Prostate gland (tissue), 2 donors: ENCODE data around the gene MASP1. TPM values are rescaled to one million over a fixed set of nuclear protein-coding genes. Genes with fewer than 3 reads are reported as not detected.

Experiments used
- DNase-seq: peaks from one replicate; pipeline ENCODE4 v3.0.0-alpha.2; 2019; ENCODE audit warnings: low spot score
- H3K27ac ChIP-seq, 2 donors: fragments of 200-600 bp; sonication (generic); 2 replicates each; pipeline ENCODE4 v1.5.1; 2017 to 2019
- H3K27me3 ChIP-seq: fragments of 200-600 bp; sonication (generic); replicated peaks from 2 replicates; pipeline ENCODE4 v1.5.1; 2019; ENCODE audit not compliant: insufficient read depth
- H3K36me3 ChIP-seq, 2 donors: fragments of 200-600 bp; sonication (generic); 1 replicate in 1 of 2; 2 replicates in 1 of 2; pipeline versions ENCODE4 v1.5.1 to v1.8.1; 2017 to 2019
- H3K4me1 ChIP-seq: fragments of 200-600 bp; sonication (generic); replicated peaks from 2 replicates; pipeline ENCODE4 v1.5.1; 2019
- H3K4me3 ChIP-seq, 2 donors: fragments of 200-600 bp; sonication (generic); 2 replicates each; pipeline ENCODE4 v1.5.1; 2017 to 2019
- H3K9me3 ChIP-seq: fragments of 200-600 bp; sonication (generic); 2 replicates; pipeline ENCODE4 v1.5.1; 2017
- POLR2A ChIP-seq: fragments of 450-650 bp; IDR thresholded peaks from one replicate; pipeline ENCODE4 v1.6.1; 2016; ENCODE audit warnings: antibody characterized with exemption, mild to moderate bottlenecking
- POLR2AphosphoS5 ChIP-seq: sonication (generic); formaldehyde crosslinking; IDR thresholded peaks from one replicate; pipeline ENCODE4 v1.6.1; 2017; ENCODE audit warnings: antibody characterized with exemption
- WGBS: methylation state at CpG from one replicate; pipeline ENCODE4 v1.1.5; 2018; 5-methylcytosine and 5-hydroxymethylcytosine counted together
- intact Hi-C: fragments of 100-400 bp; cut with DNase I; formaldehyde crosslinking; loops from one replicate; pipeline ENCODE4 v1.14.2; 2022
- total RNA-seq, 2 donors: library from RNA; depleted of rRNA; stranded (reverse); fragments of >200 nt; gene quantifications; one replicate each; pipeline ENCODE4 v1.1.0, GENCODE V29; 2016
- TF ChIP-seq, protein P1 (sequence below), 4 experiments: fragments of 200-600 bp in 2 of 4; fragments of 450-650 bp in 2 of 4; sonication (generic) in 2 of 4; IDR thresholded peaks; 1 replicate in 3 of 4; 2 replicates in 1 of 4; pipeline ENCODE4 v1.5.1; 2016 to 2019; ENCODE audit warnings: antibody characterized with exemption in 4 of 4, mild to moderate bottlenecking in 2 of 4, moderate library complexity in 2 of 4

Gene MASP1
- total RNA-seq, 2 donors from 2014 or later = 22.1 to 27.3 TPM

DNA sequence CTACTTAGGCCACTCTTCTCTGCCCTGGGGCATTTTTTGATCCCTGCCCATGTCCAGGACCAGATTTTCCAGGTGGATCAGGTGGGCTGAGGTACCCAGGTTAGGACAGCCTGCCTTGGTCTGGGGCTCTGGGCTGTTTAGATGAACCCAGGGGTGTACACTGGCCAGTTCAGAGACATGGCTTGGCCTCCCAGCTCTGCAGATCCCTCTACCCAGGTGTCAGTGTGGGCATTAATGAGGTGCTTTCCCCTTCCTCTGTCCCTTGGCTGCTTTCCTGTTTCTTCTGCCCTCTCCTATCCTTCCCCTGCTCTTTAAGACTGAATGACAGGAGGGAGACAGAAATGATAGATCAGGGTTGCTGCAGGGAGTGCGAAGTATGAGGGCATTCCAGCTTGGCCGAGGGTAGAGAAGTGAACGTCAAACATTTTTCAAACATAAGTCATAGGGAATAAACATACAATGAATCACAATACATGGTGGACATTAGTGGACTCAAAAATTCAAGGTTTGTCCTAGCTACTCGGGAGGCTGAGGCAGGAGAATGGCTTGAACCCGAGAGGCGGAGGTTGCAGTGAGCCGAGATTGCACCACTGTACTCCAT is 63.8 kb downstream of the MASP1 start:
- Histone ChIP-seq H3K9me3 (no peaks in the 10 kb centered on the region), H3K4me1 (no peaks in the 10 kb centered on the region), H3K4me3 (no peak overlapping the region), H3K27ac (no peak overlapping the region), H3K36me3 (no peaks in the 10 kb centered on the region), H3K27me3 (no peaks in the 10 kb centered on the region)
- no peak for DNase-seq
- WGBS = 81% methylated on average over 7 of the region's 7 CpGs
- intact Hi-C loops = no loop called here
- TF ChIP-seq, protein P1, sequence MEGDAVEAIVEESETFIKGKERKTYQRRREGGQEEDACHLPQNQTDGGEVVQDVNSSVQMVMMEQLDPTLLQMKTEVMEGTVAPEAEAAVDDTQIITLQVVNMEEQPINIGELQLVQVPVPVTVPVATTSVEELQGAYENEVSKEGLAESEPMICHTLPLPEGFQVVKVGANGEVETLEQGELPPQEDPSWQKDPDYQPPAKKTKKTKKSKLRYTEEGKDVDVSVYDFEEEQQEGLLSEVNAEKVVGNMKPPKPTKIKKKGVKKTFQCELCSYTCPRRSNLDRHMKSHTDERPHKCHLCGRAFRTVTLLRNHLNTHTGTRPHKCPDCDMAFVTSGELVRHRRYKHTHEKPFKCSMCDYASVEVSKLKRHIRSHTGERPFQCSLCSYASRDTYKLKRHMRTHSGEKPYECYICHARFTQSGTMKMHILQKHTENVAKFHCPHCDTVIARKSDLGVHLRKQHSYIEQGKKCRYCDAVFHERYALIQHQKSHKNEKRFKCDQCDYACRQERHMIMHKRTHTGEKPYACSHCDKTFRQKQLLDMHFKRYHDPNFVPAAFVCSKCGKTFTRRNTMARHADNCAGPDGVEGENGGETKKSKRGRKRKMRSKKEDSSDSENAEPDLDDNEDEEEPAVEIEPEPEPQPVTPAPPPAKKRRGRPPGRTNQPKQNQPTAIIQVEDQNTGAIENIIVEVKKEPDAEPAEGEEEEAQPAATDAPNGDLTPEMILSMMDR (IDR thresholded peaks at IDR 0.05) = no peak
- TF ChIP-seq POLR2AphosphoS5 = no peak
- no peak for TF ChIP-seq POLR2A

DNA sequence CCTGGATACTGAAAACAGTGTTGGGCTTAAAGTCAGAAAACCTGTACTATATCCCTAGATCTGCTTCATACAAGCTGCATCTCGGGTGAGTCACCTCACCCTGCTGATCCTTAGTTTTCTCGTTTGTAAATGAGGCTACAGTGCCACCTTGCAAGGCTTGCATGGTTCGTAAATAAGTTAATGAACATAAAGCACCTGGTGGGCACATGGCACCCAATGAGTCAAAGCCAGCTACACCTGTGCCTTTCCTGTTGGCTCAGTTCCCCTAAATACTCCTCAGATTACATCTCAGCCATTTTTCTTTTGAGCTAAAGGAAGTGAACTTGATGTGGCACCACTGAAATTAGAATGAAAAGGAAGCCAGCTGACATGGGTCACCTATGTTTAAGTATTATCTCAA is 67.7 kb downstream of the MASP1 start:
- intact Hi-C loops = loop anchor here (2.0 kb wide), 1 partner anchor 95 kb away; no protein-coding TSS in a partner anchor
- no peak for DNase-seq
- Histone ChIP-seq H3K9me3 (no peaks in the 10 kb centered on the region), H3K4me3 (no peak overlapping the region), H3K36me3 (no peaks in the 10 kb centered on the region), H3K27me3 (no peaks in the 10 kb centered on the region), H3K27ac (no peak overlapping the region), H3K4me1 (no peaks in the 10 kb centered on the region)
- TF ChIP-seq POLR2AphosphoS5 = no peak
- TF ChIP-seq, protein P1 (IDR thresholded peaks at IDR 0.05) = peak in 1 of 4 experiments; percentile 23
- 52% methylated on average over 3 of the region's 3 CpGs for WGBS

DNA sequence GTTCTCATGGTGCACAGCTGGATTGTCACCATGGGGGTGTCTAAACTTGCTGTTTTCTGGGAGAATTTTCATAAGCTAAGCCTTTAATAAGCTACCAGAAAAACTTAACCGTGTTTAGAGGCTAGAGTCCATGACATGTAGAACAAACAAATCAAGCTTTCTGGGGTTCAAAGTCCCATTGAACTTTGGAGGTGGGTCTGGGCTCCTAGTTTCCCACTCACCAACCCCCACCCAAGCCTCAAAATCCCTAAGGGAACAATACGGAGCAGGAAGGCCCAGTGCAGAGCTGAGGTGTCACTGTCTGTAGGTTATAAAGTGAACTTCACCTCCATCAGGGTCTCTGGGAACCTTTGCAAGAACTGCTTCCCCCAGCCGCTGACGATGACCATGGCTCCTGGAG is 68.7 kb downstream of the MASP1 start:
- no peak for DNase-seq
- TF ChIP-seq, protein P1 (IDR thresholded peaks at IDR 0.05) = no peak
- no peak for TF ChIP-seq POLR2AphosphoS5

GRCh38 chr3:187215460-187215859 is 76.1 kb downstream of the MASP1 start:
- H3K4me3 ChIP-seq = no peak overlapping the region
- no peaks in the 10 kb centered on the region for H3K9me3 ChIP-seq
- intact Hi-C loops = loop anchor here (10.0 kb wide), 1 partner anchor 79 kb away; the partner anchor contains the start of gene MASP1
- H3K27ac ChIP-seq = no peak overlapping the region
- no peaks in the 10 kb centered on the region for H3K4me1 ChIP-seq
- H3K36me3 ChIP-seq = no peaks in the 10 kb centered on the region
- no peak for DNase-seq
- TF ChIP-seq POLR2A (no peak), POLR2AphosphoS5 (no peak)
- TF ChIP-seq, protein P1 (IDR thresholded peaks at IDR 0.05) = no peak
- no peaks in the 10 kb centered on the region for H3K27me3 ChIP-seq
- 97% methylated on average over 5 of the region's 5 CpGs for WGBS

More for the DNA sequence above, 68.7 kb downstream of the MASP1 start:
- H3K4me1 ChIP-seq = no peaks in the 10 kb centered on the region
- H3K9me3 ChIP-seq = no peaks in the 10 kb centered on the region
- H3K27ac ChIP-seq = no peak overlapping the region
- H3K27me3 ChIP-seq = no peaks in the 10 kb centered on the region
- intact Hi-C loops = loop anchor here (2.0 kb wide), 1 partner anchor 96 kb away; no protein-coding TSS in a partner anchor
- WGBS = 72% methylated on average over 4 of the region's 4 CpGs
- H3K4me3 ChIP-seq = no peak overlapping the region
- no peaks in the 10 kb centered on the region for H3K36me3 ChIP-seq

DNA sequence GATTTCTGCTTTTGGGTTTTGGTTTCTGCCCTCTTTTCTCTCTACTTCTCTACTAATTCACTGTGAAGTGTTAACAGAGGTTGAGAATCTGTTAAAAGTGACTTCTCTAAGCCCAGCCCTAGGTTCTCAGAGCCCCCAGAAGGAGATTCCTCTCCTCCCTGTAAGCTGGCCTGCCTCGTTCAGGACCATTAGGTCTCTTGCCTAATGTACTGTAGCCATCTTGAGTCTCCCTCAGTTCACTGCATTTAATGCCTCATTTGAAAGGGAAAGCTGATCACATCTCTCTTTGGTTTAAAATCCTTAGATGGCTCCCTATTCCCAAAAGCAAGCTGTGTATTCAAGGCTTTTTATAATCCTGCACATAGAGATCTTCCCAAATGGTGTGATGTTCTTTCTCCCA is 77.9 kb downstream of the MASP1 start:
- no peak overlapping the region for H3K4me3 ChIP-seq
- no peaks in the 10 kb centered on the region for H3K36me3 ChIP-seq
- H3K4me1 ChIP-seq = peaks cover 4% of the 10 kb centered on the region
- H3K27me3 ChIP-seq = no peaks in the 10 kb centered on the region
- TF ChIP-seq POLR2A = no peak
- TF ChIP-seq POLR2AphosphoS5 = no peak
- TF ChIP-seq, protein P1 (IDR thresholded peaks at IDR 0.05) = no peak
- H3K9me3 ChIP-seq = no peaks in the 10 kb centered on the region
- DNase-seq = no peak
- intact Hi-C loops = loop anchor here (10.0 kb wide), 1 partner anchor 81 kb away; the partner anchor contains the start of gene MASP1
- 96% methylated on average over 1 of the region's 1 CpG for WGBS
- H3K27ac ChIP-seq = no peak overlapping the region
